HG03103 (cell line): ENCODE results near the gene FHIT.
"Not testable (repeated sequence)": the region's sequence is repeated elsewhere in the genome, so short reads cannot be mapped to it uniquely, and the experiment has no call there.

Source experiments
- ATAC-seq: cut with Tn5 transposase; IDR thresholded peaks from one replicate; pipeline ENCODE4 v1.9.1; 2021; ENCODE audit warnings: low read depth; ENCODE audit not compliant: unreplicated experiment

FHIT gene

DNA sequence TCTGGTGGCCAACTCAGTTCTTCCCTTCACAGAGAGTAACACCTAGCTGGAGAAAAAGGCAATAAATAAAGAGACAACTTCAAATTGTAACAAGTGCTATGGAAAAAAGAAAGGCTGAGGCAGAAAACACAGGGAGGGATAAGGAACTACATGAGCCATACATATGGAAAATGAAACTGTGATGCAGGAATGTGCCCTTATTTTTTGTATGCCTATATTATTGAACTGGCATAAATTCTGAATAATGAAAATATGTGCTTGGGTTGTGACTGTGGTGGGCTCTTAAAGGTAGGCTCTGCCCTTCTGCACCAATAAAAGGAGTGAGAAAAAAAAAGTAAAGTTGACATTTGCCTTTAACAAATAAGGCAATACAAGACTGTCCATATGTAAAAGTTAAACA, 19.6 kb downstream of the FHIT start:
- no peak for ATAC-seq

DNA sequence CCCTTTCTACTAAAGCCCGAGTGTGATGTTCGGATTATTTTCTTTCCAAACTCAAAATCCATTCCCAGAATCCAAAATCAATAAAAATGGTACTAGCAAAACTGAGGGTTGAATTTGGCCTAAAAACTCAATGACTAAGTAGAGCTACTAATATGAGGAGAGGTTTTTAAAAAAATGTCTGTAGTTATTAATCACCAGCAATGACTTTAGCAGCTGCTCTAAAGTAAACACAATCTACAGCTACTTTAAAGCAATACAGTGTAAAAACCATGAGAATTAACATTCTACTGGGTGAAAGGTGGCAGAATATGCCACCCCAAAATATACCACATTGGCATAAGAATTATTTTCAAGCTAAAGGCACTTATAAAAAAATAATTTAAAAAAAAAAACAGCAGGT, 23.5 kb downstream of the FHIT start:
- ATAC-seq: no peak

DNA sequence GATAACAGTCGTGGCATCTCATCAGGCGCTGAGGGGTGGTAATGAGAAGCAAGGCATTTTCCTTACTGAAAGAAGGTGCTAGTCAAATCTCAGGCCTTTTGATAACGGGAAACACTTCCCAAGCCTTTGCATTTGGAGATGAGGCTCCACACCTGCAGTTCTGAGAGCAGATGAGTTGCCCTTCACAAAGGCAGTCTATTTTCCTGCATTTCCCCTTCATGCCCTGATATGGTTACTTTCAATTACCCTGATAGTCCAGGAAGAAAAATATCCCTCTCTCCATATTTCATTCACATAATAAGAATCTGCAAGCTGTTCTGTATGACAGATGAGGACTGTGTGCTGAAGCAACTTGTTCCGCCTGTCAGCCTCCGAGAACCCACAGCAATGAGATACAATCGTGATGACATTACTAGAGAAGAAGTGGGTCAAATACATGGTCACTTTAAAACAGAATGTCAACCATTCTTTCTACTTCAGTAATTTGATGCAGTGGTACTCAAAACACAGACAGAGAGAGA, 25.0 kb downstream of the FHIT start:
- no peak for ATAC-seq

DNA sequence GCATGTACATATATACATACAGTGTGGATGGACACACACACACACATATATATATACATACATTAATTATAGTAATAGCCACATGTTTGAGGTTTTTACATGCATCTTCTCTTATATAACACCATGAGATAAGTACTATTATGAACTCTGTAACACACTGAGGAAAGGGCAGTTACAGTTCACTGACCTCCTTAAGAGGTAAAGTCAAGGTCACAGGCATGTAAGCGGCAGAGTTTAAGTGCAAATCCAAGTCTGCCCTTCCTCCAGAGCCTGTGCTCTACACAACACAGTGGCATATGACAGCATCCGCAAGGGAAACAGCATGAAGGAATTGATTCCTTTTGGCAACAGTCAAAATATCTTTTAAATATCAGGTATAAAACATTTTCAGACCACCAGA, 26.4 kb downstream of the FHIT start:
- ATAC-seq: no peak

DNA sequence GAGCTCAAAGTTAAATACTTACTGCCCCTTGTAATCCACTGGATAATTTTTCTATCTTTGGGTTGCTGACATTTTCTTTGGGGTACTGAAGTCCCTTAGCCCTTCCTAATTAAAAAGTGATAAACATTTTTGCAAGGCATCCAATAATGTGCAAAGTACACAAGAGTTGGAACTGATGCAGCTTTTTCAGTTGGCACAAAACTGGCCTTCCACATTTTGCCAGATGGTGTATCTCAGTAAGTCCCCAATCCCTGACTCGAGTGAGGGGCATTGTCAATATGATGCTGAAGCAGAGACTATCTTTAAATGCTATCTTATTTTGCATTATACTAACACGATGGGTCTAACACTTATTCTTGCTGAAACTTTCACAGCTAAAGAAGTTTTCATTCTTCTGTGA, 27.8 kb downstream of the FHIT start:
- ATAC-seq: no peak

DNA sequence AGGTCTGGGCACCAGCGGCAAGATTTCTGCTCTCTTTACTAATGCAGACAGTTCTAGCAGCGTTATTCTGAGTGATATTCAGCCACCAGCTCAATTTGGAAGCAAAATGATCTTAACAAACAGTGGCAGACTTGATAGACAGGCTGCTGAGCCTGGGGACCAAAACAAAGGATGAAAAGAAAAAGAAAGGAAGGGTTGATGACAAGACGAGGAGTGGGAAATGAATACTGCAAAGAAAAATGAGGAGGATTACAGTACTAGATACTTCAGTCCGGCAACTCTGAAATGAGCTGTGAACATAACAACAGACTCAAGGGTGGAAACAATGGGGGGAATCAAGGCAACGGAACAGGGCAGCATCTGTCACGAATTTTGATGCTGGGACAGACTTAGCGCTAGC, 28.8 kb downstream of the FHIT start:
- no peak for ATAC-seq

DNA sequence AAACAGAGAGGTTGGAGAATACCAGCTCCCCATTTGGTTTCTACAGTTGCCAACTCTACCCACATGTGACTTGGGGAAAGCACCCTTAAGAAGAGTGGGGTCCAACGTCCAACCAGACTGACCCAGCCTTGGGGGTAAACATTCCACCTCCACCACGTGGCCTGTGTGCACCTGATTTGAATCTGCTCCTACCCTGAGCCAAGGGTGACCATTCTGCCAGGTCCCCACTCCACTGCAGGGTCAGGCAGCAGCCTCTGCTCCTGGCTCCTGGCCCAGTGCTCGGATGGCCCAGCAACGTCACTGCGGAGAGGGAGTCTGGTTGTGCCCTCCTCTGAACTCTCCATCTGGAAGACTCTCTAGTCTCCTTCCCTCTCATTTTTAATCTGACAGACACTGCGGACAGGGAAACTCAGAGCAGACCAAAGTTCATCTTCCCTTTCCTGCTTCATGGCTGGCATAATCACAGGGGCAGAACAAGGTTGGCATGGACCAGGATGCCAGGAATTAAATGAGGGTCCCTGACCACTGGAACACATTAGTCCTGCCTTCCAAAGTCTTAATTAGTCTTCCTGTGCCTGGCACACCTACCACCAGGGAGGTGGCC, 29.4 kb downstream of the FHIT start:
- ATAC-seq: no peak

DNA sequence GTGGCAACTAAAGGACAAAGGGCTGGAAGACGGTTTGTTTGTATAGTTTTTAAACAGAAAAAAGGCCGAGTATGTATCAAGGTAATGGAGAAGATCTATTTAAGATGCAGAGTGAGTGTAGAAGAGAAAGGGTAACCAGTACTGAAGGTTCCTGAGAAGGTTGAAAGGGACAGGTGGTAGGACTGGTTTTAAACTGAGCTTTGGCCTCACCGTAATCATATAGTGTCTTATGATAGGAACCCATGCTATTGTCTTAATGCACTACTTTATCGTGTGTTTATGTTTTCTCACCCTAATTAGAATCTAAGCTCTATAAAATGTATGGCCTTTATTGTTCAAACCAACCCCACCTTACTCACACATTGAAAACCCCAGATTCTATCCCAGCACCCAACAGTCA, 32.7 kb downstream of the FHIT start:
- ATAC-seq: no peak

DNA sequence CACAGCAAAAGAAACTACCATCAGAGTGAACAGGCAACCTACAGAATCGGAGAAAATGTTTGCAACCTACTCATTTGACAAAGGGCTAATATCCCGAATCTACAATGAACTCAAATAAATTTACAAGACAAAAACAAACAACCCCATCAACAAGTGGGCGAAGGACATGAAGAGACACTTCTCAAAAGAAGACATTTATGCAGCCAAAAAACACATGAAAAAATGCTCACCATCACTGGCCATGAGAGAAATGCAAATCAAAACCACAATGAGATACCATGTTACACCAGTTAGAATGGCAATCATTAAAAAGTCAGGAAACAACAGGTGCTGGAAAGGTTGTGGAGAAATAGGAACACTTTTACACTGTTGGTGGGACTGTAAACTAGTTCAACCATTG, 35.1 kb downstream of the FHIT start:
- not testable (repeated sequence) for ATAC-seq

DNA sequence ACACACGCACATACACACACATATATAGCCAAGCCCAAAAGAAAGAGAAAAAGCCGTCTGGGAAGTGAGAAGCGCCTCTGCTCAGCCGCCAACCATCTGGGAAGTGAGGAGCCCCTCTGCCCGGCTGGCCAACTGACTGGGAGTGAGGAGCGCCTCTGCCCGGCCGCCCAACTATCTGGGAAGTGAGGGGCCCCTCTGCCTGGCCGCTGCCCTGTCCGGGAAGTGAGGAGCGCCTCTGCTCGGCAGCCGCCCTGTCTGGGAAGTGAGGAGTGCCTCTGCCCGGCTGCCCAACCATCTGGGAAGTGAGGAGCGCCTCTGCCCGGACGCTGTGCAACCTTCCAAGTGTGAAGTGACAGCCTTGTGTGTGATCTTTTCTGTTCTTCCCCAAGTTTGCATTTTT, 49.2 kb downstream of the FHIT start:
- no peak for ATAC-seq

DNA sequence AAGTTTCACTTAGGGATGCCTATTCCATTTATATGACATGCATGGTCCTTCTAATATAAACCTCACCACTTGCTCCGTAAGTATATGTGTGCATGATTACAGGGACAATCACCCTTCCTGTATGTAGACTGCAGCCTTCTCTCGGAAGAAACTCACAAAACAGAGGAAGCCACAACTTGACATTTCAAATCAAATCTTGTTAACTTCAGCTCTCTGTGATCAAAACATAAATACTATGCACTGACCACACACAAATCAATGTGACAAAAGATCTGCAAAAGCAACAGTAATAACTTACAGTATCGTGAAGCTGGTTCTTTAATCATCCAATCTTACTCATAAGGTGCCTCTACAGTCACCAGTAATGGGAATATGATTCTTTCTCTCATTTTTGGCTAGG, 50.2 kb downstream of the FHIT start:
- no peak for ATAC-seq

DNA sequence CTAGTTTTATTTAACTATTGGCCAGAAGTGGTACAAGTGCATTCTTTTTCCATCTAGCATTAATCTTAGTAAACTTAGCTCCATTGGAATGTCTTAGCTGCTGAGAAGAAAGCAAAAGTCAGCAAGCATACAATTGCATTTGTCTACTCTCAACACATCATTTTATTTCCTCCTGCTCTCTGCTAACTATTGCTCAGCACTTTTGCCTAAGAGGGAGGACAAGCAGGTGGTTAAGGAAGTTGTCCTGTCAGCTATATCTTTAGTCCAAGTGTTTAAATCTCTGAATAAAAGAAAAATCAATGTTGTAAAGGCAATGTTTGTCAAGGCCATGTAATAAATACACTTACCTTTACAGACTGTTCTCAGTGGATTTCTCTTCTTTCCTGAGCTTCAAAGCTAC, 51.0 kb downstream of the FHIT start:
- no peak for ATAC-seq

DNA sequence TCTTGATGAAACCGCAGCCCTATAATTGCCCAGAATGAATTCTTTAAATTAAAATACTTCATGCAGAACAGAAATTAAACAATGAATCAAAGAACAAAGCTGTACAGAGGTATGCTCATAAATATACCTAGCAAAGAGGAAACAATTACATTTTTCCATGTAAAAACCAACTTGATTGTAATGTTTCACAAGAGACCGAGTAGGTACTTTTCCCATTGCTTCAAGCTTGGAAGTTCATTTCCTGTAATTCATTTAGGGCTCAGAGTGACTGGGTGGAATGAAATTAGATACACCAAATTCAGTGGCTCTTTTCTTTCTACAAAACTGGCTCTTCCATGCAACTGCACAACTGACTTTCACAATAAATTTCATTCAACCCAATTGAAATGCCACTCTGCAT, 51.4 kb downstream of the FHIT start:
- no peak for ATAC-seq

DNA sequence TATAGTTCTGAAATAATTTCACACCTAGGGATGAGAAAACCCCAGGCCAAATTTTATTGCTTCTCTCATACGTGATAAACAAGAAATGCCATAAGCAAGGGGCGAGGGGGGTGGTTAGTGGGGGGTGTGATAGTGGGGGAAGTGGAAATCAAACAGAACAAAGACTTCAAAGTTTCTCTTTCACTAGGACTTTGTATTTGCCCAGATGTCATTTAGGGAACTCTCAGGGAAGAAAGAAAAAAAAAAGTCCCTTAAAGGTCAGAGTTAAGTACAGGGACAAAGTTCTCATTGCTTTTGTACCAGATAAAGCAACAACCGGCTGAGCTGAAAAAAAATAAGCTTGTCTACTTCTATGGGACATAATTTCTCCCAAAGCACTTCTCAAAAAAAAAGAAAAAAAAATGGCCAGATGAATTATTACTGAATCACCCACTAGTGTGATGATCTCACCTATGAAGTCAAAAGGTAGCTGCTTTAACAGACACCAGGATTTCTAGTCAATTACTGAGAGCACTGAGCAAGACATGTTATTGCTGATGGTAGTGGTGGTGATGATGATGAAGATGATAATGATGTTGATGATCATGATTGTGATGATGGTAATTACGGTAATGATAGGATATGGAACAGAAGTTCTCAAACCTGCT, 56.2 kb downstream of the FHIT start:
- ATAC-seq: no peak

DNA sequence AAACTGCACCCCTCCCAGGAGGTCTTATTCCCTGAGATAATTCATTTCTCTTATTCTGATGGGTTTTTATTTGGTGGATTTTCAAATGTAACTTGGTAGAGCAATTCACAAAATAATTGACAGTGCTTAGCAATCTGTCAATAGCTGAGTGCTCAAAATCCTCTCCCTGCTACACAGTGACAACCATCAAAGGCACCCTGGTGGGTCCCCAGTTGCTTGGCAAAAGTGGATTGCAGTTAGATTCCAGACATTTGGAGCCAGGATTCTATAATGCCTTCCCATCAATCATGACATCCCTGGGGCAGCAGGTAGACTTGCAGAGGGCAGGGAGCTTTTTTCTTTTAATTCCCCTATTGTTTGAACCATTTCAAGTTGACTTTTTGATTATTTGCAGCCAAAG, 59.0 kb downstream of the FHIT start:
- no peak for ATAC-seq

DNA sequence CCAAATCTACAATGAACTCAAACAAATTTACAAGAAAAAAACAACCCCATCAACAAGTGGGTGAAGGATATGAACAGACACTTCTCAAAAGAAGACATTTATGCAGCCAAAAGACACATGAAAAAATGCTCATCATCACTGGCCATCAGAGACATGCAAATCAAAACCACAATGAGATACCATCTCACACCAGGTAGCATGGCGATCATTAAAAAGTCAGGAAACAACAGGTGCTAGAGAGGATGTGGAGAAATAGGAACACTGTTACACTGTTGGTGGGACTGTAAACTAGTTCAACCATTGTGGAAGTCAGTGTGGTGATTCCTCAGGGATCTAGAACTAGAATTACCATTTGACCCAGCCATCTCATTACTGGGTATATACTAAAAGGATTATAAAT, 61.0 kb downstream of the FHIT start:
- not testable (repeated sequence) for ATAC-seq

DNA sequence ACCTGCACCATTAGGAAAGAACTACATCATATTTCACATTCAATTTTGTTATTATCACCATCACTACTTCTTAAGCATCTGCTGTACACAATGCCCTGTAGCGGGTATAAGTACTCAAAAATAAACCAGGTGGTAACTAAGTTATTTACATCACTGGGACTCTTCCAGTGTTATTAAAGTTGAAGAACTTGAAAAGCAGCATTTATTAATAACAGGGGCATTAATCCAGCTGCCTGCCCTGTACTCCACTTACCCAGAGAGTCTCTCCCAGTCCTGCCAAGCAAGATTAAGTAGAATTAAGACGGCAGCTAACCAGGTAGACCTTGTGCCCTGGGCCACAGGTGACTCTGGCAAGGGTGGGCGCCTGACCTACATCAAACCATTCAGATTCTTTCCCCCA, 65.2 kb downstream of the FHIT start:
- no peak for ATAC-seq

DNA sequence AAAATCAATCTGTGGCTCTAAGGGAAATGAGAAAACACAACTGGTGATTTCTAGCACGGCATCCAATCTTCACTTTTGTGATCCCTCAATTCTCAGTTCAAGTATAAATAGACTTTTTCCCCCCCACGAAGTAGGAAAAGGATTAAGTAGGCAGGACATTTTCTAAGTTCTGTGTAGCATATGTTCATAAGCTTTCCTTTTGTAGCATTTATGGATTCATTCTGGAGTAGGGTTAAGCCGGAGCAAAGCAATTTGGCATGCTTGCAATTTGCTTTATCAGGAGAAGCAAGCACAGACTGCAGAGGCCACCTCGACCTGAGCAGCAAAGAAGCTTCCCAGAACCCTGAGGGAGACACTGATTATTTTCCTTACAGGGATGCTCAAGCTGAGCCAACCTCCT, 66.3 kb downstream of the FHIT start:
- no peak for ATAC-seq

DNA sequence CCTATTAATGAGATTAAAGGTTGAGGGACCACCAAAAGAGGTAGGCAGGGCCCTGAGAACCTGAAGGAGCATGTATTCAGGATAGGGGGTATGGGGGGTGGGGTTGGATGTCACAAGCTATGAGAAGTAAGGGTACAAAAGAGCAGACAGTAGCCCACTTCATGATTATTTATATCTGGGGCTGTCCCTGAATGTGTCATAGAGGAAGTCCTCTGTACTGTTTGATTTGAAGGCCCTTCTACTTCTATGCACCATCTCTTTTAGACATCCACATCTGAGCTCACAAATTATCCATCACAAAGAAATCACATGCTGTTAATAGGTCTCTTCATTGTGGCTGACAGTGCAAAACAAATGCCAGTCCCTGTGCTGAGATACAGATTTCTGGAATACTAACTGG, 68.6 kb downstream of the FHIT start:
- ATAC-seq: no peak

DNA sequence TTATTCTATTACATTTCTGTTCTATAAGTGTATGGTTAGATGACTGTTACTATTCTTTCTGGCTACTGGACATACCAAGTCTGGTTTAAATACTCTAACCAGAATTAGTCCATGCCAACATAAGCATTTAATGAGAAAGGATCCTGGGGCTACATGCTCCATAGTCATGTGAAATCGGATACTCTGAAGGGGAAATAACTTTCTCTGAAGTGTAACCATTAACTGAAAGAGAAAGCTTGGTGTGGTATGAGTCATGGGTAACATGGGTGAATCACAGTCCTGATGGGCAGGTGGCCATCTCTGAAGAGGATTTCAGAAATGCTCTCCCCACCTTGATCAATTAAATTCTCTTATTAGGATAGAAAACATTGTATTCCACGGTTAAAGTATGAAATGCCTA, 69.4 kb downstream of the FHIT start:
- peak; percentile 95 for ATAC-seq

DNA sequence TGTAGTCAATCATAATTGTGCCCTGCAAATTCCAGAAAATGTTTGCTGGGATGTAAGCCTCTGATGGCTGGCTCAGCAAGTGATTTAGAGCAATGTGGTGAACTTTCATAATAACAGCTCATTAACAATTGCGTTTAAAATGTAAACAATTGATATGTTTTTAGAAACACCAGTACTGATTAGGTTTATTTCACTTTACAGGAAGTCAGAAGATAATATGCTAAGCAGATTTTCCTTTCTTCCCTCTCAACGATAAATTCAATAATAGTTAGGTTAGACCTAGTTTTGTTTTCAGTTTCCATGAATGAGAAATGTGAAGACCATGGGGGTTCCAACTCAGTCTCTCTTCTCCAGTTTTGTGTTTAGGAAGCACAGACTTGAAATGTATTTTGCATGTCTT, 71.0 kb downstream of the FHIT start:
- ATAC-seq: no peak

DNA sequence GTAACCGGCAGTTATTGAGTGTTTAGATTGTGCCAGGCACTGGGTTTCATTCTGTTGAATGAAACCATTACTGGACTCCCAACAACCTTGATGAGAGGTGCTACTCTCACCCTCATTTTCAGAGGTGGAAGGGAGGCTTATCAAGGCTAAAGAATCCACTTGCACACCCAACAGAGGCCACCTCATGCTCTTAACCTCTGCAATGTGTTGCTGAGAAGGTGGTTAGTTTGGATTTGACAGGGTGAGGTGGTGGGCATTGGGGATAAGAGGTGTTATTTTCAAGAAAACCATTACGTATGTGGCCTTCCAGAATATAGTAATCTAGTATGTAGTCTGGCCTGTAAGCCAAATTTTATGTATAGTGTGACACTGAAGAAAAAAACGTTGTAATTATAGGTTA, 73.1 kb downstream of the FHIT start:
- no peak for ATAC-seq

DNA sequence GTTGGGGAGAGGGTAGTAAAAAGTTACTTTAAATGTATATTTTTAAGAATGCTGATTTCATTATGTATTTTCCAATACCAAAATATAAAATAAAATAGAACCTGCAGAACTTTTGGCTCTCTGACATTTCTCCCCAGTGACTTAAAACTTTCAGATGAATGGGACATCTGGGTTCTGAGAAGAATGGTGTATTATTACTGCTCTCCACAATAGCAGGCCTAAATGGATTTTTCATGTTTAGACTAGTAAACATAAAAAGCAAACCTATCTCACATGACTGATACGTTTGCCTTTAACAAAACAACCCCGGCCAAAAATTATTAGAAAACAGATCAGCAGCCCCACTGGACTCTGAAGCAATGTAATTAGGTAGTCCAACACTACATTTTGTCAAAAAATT, 73.8 kb downstream of the FHIT start:
- no peak for ATAC-seq
